Lower lobe of right lung (tissue), 2 donors: ENCODE measurements around the gene OGA. TPM values are rescaled to one million over a fixed set of nuclear protein-coding genes. Genes with fewer than 3 reads are reported as not detected.
A peak's percentile ranks its signal among the peaks of the same experiment; 100 is the strongest.

Source experiments
- ATAC-seq, 2 donors: fragments of 200-7000 bp; cut with Tn5 transposase; one replicate each; pipeline ENCODE4 v1.9.1; 2020 to 2022; ENCODE audit warnings: mild to moderate bottlenecking in 2 of 2, moderate library complexity in 2 of 2
- DNase-seq: peaks from one replicate; pipeline ENCODE4 v3.0.0-alpha.2; 2020
- H3K27ac ChIP-seq: fragments of 200-600 bp; one replicate; pipeline ENCODE4 v1.8.0; 2022
- H3K27me3 ChIP-seq: fragments of 200-600 bp; one replicate; pipeline ENCODE4 v1.8.0; 2022; ENCODE audit warnings: low read depth
- H3K36me3 ChIP-seq: fragments of 200-600 bp; one replicate; pipeline ENCODE4 v1.8.0; 2022; ENCODE audit warnings: mild to moderate bottlenecking
- H3K4me1 ChIP-seq: fragments of 200-600 bp; one replicate; pipeline ENCODE4 v1.8.0; 2022
- H3K4me3 ChIP-seq: fragments of 200-600 bp; one replicate; pipeline ENCODE4 v1.8.0; 2022; ENCODE audit warnings: mild to moderate bottlenecking
- H3K9me3 ChIP-seq: fragments of 200-600 bp; one replicate; pipeline ENCODE4 v1.8.0; 2022
- intact Hi-C: fragments of 100-400 bp; cut with DNase I; formaldehyde crosslinking; loops from one replicate; pipeline ENCODE4 v1.11.0; 2022
- total RNA-seq: library from RNA; stranded (reverse); fragmentation: NEBNext Ultra II Directional; extraction: Animal tissue kit (Norgen Biotek cat#: 25700); gene quantifications from one replicate; pipeline ENCODE4 v1.2.1, GENCODE V29; 2021
- TF ChIP-seq, protein P1 (sequence below): fragments of 200-600 bp; IDR thresholded peaks from one replicate; pipeline ENCODE4 v1.8.0; 2022; ENCODE audit warnings: antibody characterized with exemption, mild to moderate bottlenecking
- donor health status: DM: no; HTN: yes; CAD: no; lungs with severe emphysema.

Gene OGA
- total RNA-seq, 1 donor from 2014 or later: 113 TPM

DNA sequence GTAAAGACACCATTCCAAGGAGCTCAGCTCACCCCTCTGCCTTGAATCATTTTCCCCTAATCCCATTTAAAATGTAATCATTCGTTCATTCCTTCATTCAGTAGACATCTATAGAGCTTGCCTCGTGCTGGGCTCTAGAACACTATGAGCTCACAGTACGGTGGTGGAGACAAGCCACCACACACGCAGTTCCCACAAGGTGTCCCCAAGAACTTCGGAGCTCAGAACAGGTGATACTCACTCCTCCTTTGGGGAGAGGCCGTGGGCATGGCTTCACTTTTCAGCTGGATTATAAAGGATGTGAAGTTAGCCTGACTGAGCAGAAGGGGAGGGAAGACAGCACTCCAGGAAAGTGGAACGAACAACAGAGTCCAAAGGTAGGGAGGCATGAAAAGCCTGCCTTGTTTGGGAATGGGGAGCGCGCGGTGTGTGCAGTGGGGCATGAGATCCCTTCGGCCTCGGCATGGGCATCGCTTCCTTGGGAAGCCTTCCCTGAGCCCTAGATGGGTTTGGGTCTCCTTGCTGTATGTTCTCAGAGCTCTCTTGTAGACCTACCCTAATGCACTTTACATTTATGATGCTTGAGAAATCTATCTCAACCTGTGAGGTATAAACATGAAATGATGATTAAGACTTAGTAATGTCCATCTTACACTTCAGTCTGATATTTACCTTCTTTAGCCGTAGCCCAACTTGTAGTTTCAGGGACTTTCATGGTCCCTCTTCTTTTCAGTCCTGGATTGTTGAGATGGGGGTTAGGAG, 809 bp upstream of the OGA start:
- H3K27me3 ChIP-seq: no peaks in the 10 kb centered on the region
- peak overlapping the region; percentile 95 for H3K27ac ChIP-seq
- no peaks in the 10 kb centered on the region for H3K9me3 ChIP-seq
- intact Hi-C loops: no loop called here
- peak overlapping the region; percentile 100 for H3K4me3 ChIP-seq
- DNase-seq (no peak), ATAC-seq (peak; percentile 0 to 3)
- H3K36me3 ChIP-seq: no peaks in the 10 kb centered on the region
- TF ChIP-seq, protein P1, sequence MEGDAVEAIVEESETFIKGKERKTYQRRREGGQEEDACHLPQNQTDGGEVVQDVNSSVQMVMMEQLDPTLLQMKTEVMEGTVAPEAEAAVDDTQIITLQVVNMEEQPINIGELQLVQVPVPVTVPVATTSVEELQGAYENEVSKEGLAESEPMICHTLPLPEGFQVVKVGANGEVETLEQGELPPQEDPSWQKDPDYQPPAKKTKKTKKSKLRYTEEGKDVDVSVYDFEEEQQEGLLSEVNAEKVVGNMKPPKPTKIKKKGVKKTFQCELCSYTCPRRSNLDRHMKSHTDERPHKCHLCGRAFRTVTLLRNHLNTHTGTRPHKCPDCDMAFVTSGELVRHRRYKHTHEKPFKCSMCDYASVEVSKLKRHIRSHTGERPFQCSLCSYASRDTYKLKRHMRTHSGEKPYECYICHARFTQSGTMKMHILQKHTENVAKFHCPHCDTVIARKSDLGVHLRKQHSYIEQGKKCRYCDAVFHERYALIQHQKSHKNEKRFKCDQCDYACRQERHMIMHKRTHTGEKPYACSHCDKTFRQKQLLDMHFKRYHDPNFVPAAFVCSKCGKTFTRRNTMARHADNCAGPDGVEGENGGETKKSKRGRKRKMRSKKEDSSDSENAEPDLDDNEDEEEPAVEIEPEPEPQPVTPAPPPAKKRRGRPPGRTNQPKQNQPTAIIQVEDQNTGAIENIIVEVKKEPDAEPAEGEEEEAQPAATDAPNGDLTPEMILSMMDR: no peak
- peaks cover 25% of the 10 kb centered on the region for H3K4me1 ChIP-seq

DNA sequence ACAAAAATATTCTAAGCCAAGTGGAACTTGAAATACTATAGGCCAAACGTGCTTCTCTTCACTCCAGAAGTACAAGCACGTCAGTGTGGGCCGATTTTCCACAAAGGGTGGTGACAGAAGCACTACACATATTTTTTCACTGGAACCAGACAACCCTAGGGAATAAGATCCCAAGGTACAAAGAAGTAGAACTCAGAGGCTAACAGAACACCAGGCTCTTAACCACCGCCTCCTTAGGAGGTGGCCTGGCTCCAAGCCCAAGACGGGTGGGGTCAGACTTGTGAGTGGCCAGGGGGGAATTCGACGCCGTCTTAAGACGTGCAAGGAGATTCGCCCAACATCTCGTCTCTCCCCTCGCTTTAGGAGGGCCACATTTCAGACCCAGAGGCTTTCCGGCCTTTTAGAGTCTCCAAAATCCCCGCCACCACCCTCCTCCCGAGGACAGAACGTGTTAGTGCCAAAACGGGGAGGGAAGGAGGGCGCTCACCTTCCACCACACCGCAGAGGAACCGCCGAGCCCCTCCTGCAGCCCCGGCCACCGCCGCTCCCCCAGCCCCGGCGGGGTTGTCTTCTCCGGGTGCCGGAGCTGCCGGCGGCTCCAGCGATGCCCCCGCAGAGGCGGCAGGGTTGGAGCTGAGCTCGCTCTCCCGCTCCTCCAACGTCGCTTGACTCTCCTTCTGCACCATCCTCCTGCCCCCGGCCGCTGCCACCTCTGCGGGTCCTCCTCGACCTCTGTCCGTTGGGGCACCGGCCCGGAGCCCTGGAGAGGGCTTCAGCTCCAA, 716 bp downstream of the OGA start:
- Histone ChIP-seq H3K4me3 (peak overlapping the region; percentile 100), H3K4me1 (peaks cover 40% of the 10 kb centered on the region), H3K27ac (peak overlapping the region; percentile 95), H3K27me3 (no peaks in the 10 kb centered on the region), H3K36me3 (peaks cover 7% of the 10 kb centered on the region), H3K9me3 (no peaks in the 10 kb centered on the region)
- TF ChIP-seq, protein P1: no peak
- ATAC-seq (peak; percentile 78 to 79), DNase-seq (peak; percentile 94)
- intact Hi-C loops: no loop called here

DNA sequence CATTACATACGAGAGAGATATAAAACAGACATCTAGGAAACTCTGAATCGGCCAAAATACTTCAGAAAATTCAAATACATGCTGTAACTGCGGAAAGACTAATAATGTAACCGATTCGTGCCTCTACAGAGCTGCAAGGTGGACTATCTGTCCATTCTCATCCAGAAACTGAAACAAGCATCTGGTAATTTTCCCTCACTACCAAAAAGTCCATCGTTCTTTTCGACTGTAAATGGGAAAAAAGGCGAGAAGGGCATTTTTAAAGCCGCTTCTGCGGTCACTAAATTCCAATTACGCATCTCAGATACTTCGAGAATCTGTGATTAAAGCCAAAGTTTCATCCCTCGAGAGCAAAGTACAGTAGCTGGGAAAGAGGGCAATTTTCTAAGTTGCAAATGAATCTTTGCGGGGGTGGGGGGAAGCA, 1.3 kb downstream of the OGA start:
- Histone ChIP-seq H3K27me3 (no peaks in the 10 kb centered on the region), H3K4me3 (peak overlapping the region; percentile 100), H3K9me3 (no peaks in the 10 kb centered on the region), H3K4me1 (peaks cover 44% of the 10 kb centered on the region), H3K27ac (peak overlapping the region; percentile 95), H3K36me3 (peaks cover 13% of the 10 kb centered on the region)
- ATAC-seq (no peak), DNase-seq (no peak)
- TF ChIP-seq, protein P1: no peak
- intact Hi-C loops: no loop called here

DNA sequence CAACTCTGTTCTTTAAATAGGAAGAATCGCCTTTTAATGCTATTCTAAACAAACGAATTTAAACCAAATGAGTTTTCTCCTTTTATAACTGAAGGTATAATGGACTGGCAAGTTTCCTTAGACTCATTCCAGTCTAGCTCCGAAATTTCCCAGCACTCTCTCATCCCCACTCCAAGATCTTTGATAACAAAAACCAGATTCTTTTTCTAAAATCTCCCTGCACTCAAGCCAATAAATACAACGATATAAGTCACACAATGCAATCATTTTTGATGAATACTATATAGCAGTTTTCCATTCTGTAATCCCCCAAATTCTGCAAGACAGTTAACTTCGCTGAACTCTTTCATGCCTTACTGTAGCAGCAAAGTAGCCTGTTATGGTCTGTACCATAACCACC, 1.9 kb downstream of the OGA start:
- DNase-seq (no peak), ATAC-seq (no peak)
- Histone ChIP-seq H3K27me3 (no peaks in the 10 kb centered on the region), H3K9me3 (no peaks in the 10 kb centered on the region), H3K4me1 (peaks cover 44% of the 10 kb centered on the region), H3K36me3 (peaks cover 18% of the 10 kb centered on the region), H3K27ac (peak overlapping the region; percentile 95), H3K4me3 (peak overlapping the region; percentile 100)
- intact Hi-C loops: no loop called here
- TF ChIP-seq, protein P1: no peak

DNA sequence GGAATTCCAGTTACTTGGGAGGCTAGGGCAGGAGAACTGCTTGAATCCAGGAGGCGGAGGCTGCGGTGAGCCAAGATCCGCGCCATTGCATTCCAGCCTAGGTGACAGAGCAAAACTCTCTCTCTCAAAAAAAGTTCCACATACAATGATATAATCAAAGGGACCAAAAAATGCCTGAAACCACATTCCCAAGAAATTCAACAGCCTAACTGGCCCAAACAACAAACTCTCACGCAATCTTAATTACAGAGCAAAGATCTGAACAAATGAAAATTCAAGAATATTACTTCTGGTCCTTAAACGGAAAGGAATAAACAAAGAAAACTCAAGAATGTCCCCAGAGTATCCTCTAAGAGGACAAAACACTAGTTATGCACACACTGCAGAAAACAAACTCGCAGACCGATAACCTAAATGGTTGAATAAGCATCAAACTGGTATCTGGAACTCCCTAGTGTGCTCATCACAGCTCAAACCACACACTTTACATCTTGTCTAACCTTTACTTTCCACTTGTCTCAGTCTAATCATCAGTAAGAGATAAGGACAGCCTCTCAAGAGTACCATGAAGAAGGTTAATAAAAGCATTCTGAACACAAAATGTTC, 3.7 kb downstream of the OGA start:
- H3K36me3 ChIP-seq: peaks cover 36% of the 10 kb centered on the region
- no peaks in the 10 kb centered on the region for H3K27me3 ChIP-seq
- intact Hi-C loops: no loop called here
- TF ChIP-seq, protein P1: no peak
- peaks cover 43% of the 10 kb centered on the region for H3K4me1 ChIP-seq
- peak overlapping the region; percentile 100 for H3K4me3 ChIP-seq
- no peak overlapping the region for H3K27ac ChIP-seq
- no peaks in the 10 kb centered on the region for H3K9me3 ChIP-seq
- ATAC-seq: no peak
- no peak for DNase-seq
